Lung (tissue), 12 donors: ENCODE measurements around the gene ZNF516. TPM values are rescaled to one million over a fixed set of nuclear protein-coding genes. Genes with fewer than 3 reads are reported as not detected.

ENCODE experiments used
- ATAC-seq: fragments of 200-7000 bp; cut with Tn5 transposase; one replicate; pipeline ENCODE4 v1.9.1; 2020; ENCODE audit warnings: moderate number of reproducible peaks; ENCODE audit not compliant: insufficient read depth, low FRiP score
- DNase-seq, 3 donors: peaks; one replicate each; pipeline ENCODE4 v3.0.0-alpha.2; 2013 to 2017
- H3K27ac ChIP-seq, 2 donors: one replicate each; pipeline ENCODE4 v1.5.1; 2013; ENCODE audit warnings: mild to moderate bottlenecking in 2 of 2, moderate library complexity in 2 of 2, control low read depth in 1 of 2, inconsistent platforms in 1 of 2, low read depth in 1 of 2, low read length in 1 of 2
- H3K27me3 ChIP-seq, 3 donors: one replicate each; pipeline ENCODE4 v1.5.1; 2013; ENCODE audit warnings: low read length in 2 of 3; ENCODE audit not compliant: control insufficient read depth in 3 of 3, insufficient read depth in 3 of 3
- H3K36me3 ChIP-seq, 4 donors: one replicate each; pipeline ENCODE4 v1.5.1; 2013; ENCODE audit warnings: low read length in 4 of 4, mild to moderate bottlenecking in 1 of 4, moderate library complexity in 1 of 4; ENCODE audit not compliant: control insufficient read depth in 4 of 4, insufficient read depth in 4 of 4
- H3K4me1 ChIP-seq, 5 donors: one replicate each; pipeline ENCODE4 v1.5.1; 2013; ENCODE audit warnings: low read length in 5 of 5, mild to moderate bottlenecking in 2 of 5, moderate library complexity in 1 of 5; ENCODE audit not compliant: control insufficient read depth in 5 of 5, insufficient read depth in 5 of 5
- H3K4me3 ChIP-seq: one replicate; pipeline ENCODE4 v1.5.1; 2013; ENCODE audit warnings: mild to moderate bottlenecking, control low read depth, moderate library complexity
- H3K9ac ChIP-seq, 2 donors: one replicate each; pipeline ENCODE4 v1.5.1; 2013; ENCODE audit warnings: low read length in 2 of 2, control low read depth in 1 of 2; ENCODE audit not compliant: insufficient read depth in 1 of 2
- H3K9me3 ChIP-seq, 4 donors: one replicate each; pipeline ENCODE4 v1.5.1; 2013; ENCODE audit warnings: low read length in 3 of 4, mild to moderate bottlenecking in 1 of 4, moderate library complexity in 1 of 4; ENCODE audit not compliant: control insufficient read depth in 4 of 4, insufficient read depth in 3 of 4
- WGBS, 2 donors: extraction: QIAGEN DNeasy Blood & Tissue Kit; methylation state at CpG; one replicate each; pipeline ENCODE4 v1.1.7; 2013; 5-methylcytosine and 5-hydroxymethylcytosine counted together
- polyA plus RNA-seq, 2 donors: library from polyadenylated mRNA; stranded (reverse); fragments of 200-250 nt; gene quantifications; one replicate each; pipeline ENCODE4 v1.2.1, GENCODE V29; 2013
- total RNA-seq, 2 donors: library from RNA; depleted of rRNA in 1 of 2; stranded (reverse); fragments of >200 nt in 1 of 2; gene quantifications; one replicate each; pipeline ENCODE4 v1.2.1, GENCODE V29; 2014 to 2021
- TF ChIP-seq, protein P1 (sequence below): IDR thresholded peaks from 2 replicates; pipeline ENCODE4 v1.5.1; 2012; ENCODE audit warnings: mild to moderate bottlenecking; ENCODE audit errors: control extremely low read depth, extremely low read depth
- donor health status: control.
- donor health status: control.
- donor health status: Bipolar disorder and iron deficiency.
- donor health status: healthy.
- donor health status: DM: yes; HTN: yes; CAD: no.

The ZNF516 gene
- total and polyA plus RNA-seq, 4 donors, result 7.7 to 45.4 (median 26.4) TPM

DNA sequence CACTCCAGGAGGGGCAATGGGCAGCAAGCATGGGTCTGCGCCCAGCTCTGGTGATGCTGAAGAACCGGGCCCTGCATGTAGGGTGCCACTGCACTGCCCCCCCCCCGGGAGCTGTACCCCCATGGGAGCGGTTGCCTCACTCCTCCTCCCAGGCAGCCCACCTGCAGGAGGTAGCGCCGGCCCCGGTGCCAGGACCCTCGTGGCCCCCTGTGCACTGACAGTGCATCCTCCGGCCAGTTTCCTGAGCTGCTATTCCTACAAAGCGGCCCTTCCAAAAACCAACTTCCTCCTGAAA lies 109.4 kb downstream of the ZNF516 start:
- Histone ChIP-seq H3K36me3 (peaks cover 0 to 2% (median 0%) of the 10 kb centered on the region in 4 donors), H3K9ac (no peak overlapping the region), H3K4me1 (peaks cover 0 to 10% (median 6%) of the 10 kb centered on the region in 5 donors), H3K27me3 (no peaks in the 10 kb centered on the region), H3K4me3 (no peak overlapping the region), H3K27ac (no peak overlapping the region), H3K9me3 (no peaks in the 10 kb centered on the region)
- ATAC-seq (no peak), DNase-seq (peak in 1 of 3 donors; percentile 10)
- 90 to 91% methylated on average over 6 to 10 of the region's 10 CpGs for WGBS, 2 donors
- TF ChIP-seq, protein P1, sequence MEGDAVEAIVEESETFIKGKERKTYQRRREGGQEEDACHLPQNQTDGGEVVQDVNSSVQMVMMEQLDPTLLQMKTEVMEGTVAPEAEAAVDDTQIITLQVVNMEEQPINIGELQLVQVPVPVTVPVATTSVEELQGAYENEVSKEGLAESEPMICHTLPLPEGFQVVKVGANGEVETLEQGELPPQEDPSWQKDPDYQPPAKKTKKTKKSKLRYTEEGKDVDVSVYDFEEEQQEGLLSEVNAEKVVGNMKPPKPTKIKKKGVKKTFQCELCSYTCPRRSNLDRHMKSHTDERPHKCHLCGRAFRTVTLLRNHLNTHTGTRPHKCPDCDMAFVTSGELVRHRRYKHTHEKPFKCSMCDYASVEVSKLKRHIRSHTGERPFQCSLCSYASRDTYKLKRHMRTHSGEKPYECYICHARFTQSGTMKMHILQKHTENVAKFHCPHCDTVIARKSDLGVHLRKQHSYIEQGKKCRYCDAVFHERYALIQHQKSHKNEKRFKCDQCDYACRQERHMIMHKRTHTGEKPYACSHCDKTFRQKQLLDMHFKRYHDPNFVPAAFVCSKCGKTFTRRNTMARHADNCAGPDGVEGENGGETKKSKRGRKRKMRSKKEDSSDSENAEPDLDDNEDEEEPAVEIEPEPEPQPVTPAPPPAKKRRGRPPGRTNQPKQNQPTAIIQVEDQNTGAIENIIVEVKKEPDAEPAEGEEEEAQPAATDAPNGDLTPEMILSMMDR, result no peak

DNA sequence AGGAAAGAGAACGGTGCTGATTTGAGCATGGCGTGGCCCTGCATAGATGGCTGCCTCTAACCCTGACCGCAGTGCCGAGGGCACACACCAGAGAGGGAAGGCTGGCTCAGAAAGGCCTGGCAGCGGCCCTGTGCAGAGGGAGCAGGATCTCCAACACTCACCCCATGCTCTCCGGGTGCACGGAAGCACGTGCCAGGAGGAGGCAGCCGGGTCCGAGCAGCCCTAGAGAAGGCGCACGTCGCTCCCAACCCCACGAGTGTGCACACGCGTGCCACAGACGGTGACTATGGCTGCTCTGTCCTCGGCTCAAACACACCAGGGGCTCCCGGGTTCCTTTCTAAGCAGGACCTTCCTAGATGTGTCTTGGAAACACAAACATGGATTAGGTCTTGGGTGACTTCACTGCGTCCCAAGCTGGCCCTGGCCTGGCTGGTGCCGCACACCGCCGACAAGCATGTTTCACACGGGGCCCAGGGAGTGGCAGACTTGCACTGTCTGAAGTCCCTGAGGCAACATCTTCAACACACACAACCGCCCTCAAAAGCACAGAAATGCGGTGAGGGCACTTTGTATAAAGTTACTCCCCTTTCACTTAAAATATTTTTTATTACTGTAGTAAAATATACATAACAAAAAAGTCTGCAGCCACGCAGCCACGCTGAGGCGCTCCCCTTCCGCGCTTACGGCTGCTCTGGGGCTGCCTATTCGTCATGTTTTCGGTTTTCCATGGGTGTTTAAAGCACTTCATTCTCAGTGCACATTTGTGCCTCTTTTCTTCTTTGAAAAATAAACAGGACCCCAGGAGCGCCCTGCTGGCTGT lies 110.0 kb downstream of the ZNF516 start:
- Histone ChIP-seq H3K27me3 (no peaks in the 10 kb centered on the region), H3K27ac (no peak overlapping the region), H3K36me3 (peaks cover 0 to 2% (median under 1%) of the 10 kb centered on the region in 4 donors), H3K4me3 (no peak overlapping the region), H3K4me1 (peaks cover 0 to 7% (median 2%) of the 10 kb centered on the region in 5 donors), H3K9ac (no peak overlapping the region), H3K9me3 (no peaks in the 10 kb centered on the region)
- TF ChIP-seq, protein P1, result no peak
- WGBS, 2 donors, result 97% methylated on average over 35 of the region's 35 CpGs
- DNase-seq (peak in 1 of 3 donors; percentile 5), ATAC-seq (no peak)

DNA sequence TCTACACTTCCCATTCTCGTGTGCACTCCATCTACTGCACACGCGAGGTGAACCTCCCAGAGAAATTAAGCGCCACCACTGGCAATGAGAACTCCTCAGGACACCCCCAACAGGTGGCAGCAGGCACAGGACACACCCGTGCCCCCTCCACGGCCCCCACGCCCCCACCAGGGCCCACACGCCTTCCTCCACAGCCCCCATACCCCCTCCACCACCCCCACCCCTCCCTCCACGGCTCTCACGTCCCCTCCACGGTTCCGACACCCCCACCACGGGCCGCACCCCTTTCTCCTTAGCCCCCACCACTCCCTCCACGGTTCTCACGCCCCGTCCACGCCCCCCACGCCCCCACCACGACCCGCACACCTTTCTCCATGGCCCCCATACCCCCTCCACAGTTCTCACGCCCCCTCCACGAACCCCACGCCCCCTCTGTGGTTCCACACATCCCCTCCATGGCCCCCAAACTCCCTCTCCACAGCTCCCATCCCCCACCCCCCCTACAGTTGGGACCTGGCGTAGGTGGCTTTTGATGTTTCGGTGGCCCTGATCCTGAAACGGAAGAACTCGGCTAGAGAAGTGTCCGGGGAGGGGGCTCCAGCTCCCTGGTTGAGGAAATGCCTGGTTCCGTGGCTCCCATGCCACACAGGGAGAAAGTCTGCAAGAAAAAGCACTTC lies 110.8 kb downstream of the ZNF516 start:
- peaks cover 0 to 2% (median 0%) of the 10 kb centered on the region in 5 donors for H3K4me1 ChIP-seq
- ATAC-seq (no peak), DNase-seq (no peak)
- H3K27ac ChIP-seq, result no peak overlapping the region
- no peaks in the 10 kb centered on the region for H3K9me3 ChIP-seq
- TF ChIP-seq, protein P1, result no peak
- no peak overlapping the region for H3K9ac ChIP-seq
- H3K4me3 ChIP-seq, result no peak overlapping the region
- H3K27me3 ChIP-seq, result no peaks in the 10 kb centered on the region
- 92% methylated on average over 30 of the region's 30 CpGs for WGBS, 2 donors
- H3K36me3 ChIP-seq, result peaks cover 0 to 7% (median 2%) of the 10 kb centered on the region in 4 donors
